DMS114 treated with DMSO at 0.1 percent for 48 hours (cell line): Measurements from ENCODE around the gene HPCAL1.

Experiments
- DNase-seq: peaks from one replicate; lab custom pipeline; 2025; ENCODE audit not compliant: unreplicated experiment; lab: John Stamatoyannopoulos, UW

HPCAL1 gene

DNA sequence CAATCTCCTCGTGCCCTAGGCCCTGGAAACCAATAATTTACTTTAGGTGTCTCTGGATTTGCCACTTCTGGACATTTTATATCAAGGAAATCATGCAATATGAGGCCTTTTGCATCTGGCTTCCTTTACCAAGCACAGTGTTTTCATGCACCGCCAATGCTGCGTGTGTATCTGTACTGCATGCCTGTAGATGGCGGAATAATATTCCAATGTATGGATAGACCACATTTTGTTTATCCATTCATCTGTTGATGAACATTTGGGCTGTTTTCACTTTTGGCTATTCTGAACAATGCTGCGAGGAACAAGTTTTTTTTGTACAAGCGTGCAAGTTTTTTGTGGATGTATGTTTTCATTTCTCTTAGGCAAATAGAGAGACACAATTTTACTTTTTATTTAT is 18.9 kb downstream of the HPCAL1 start:
- no peak for DNase-seq

DNA sequence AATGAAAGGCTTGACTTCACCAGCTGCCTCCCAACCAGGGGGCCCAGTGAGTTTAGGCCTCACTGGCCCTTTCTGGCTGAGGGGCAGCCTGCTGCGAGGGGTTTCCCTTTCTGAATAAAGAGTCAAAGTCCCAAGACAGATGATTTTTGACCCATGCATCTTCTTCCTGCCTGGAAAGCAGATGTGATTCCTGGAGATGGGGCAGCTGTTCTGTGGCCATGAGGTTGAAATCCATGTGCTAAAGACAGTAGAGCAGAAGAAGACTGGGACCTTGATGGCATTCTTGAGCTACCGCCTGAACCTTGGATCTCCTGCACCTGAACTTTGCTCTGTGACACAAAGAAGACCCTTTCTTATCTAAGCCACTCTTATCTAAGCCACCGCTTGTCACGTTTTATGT is 19.8 kb downstream of the HPCAL1 start:
- DNase-seq = no peak

DNA sequence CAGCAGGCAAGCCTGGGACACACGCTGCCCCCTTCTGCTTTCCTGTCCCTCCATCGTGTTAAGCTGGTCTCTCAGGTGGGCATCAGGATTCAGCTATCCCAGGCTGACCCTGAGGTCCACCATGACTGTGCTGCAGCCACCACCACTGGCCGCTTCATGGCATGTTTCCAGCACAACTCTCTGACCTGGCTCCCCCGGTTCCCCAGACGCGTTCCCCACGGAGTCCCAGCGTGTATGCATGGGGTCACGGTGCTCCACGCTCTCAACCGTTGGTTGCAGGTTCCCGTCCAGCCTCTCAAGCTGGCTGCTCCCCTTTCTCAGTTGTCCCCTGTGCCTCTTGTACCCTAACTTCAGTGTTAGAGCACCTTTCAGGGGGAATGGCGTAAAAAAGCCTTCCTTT is 20.3 kb downstream of the HPCAL1 start:
- DNase-seq = no peak

DNA sequence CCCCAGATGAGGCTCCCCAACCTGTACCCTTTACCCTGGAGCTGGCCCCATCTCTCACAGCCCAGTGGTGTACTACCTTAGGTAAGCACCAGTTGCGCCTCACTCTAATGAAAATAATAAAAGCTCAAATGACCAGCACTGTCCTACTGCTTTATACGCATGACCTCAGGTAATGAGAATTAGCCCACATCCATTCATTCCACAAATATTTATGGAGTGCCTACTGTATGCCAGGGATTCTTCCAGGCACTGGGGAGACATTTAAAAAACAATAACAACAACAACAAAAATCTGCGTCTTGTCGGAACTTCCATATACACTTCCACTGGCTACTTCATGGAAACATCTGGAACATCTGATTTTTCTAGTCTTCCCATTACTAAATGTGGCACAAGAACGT is 20.8 kb downstream of the HPCAL1 start:
- no peak for DNase-seq

DNA sequence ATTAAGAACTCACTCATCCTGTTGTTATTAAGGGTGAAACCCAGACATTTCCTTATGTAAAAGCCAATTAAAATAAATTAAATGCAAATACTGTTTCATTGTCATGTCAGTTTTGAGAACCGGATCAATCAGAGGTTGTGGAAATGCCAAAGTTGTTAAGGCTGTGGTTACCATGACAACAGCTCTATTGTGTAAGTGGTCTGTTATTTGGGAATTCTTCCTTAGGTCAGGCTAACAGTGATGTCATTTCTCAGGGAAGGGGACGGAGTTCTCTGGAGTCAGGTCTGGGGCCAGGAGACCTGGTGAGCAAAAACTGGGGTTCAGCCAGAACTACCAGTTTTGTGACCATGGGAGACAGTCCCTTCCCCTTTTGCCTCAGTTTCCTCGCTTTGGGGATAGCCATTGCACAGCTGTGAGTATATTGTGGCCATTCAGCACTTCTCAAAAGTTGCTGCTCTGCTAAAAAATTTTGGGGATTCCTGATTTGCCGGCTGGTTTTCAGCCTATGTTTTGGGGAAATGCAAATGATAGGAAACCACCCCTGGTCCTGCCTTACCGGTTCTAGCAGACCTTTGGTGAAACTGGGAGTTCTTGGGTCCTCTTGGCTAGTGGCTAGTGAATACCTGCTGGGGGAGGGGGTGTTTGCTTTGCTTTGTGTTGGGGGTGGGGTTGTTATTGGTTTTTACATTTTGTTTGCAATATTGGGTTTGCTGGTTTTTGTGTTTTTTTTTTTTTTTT is 21.6 kb downstream of the HPCAL1 start:
- DNase-seq = no peak

DNA sequence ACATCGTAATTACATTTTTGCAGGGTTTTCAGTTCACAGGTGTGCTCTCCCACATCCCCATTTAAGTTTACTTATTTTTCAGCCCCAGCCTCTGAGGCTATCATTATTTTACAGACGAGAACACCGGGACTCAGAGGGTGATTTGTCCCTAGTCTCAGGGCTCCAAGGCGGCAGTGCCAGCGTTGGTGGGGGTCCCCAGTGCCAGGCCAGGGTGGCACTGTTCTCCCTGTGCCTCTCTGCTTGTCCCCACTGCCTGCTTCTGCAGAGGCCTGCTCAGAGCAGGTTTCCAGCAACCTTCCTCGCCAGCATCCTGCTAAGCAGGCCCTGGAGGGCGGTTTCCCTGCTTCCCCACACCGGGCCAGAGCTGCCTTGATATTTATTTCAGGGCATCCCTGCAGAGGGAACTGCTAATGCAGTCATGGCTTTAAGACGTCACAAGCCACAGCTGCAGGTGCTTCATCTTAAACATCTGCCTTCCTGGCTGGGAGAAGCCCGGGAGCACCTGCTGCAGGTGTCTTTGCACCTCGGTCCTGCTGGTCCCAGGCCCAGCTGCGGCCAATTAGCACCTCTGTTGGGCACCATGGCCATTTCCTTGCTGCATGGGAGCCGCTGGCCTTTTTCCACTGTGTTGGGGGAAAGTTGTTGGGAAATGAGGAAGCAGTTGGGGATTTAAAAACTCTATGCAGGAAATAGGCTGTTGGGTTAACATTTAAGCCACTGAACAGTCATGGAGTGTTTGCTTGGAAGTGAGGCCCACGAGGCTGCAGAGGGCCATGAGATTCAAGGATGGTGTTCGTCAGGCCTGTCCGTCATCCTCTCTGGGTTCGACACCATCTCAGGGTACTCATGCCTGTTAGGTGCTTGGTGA is 22.8 kb downstream of the HPCAL1 start:
- DNase-seq = no peak

DNA sequence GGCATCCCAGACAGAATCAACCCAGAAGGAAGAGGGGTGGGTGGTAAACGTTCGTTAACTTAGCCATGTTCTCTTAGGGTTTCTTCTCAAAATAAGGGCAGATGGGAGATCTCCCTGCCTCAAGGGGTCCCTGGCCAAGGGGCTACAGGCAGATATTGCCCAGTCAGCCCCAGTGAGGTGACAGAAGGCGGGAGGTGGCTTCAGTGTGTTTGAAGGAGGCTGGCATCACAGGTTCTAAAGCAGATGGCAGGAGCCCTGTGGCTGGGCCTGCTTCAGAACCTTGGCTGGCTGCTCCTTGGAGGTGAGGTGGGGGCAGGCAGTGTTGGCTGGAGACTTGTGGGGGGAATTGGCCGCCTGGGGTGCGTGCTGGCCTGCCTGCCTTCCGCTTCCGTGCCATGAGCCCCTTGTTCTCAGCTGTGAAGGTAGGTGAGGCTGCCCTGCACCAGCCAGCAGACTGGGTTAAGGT is 23.5 kb downstream of the HPCAL1 start:
- no peak for DNase-seq

DNA sequence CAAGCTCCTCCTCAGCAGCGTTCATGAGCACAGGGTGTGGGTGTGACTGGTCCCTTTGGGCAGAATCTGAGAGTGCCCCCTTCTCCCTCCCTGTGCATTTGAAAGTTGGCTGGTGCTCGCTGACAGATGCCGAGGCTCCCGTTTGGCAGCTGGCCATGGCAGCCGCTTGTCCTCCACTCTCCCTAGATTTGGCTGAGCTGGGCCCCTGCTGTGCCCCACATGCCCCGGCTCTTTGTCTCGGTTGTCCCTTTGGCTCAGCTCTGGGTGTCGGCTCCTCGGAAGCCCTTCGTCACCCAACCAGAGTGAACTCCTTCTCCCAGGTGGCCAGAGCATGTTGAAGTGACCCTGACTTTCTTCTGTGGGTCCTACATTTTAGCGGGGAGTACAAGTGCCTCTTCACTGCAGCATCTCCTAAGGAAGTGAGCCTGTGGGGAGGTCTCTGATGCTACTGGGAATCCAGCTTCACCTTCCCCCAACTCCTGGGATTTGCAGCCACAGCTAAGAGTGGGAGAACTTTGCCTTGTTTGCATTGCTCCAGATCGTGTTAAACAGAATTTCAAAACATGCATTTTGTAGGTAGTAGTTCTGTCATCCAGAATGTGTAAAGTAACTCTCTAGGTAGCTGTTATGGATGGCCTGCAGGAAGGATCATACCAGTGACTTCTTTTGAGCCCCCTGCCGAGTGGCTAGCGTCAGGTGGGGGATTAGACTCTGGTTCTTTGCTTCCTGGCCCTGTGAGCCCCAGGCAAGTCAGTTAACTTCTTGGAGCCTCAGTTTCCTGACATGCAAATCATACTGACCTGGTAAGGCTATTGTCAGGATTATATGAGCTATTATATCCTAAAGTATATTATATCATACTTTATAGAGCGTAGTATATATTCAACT is 24.2 kb downstream of the HPCAL1 start:
- no peak for DNase-seq

DNA sequence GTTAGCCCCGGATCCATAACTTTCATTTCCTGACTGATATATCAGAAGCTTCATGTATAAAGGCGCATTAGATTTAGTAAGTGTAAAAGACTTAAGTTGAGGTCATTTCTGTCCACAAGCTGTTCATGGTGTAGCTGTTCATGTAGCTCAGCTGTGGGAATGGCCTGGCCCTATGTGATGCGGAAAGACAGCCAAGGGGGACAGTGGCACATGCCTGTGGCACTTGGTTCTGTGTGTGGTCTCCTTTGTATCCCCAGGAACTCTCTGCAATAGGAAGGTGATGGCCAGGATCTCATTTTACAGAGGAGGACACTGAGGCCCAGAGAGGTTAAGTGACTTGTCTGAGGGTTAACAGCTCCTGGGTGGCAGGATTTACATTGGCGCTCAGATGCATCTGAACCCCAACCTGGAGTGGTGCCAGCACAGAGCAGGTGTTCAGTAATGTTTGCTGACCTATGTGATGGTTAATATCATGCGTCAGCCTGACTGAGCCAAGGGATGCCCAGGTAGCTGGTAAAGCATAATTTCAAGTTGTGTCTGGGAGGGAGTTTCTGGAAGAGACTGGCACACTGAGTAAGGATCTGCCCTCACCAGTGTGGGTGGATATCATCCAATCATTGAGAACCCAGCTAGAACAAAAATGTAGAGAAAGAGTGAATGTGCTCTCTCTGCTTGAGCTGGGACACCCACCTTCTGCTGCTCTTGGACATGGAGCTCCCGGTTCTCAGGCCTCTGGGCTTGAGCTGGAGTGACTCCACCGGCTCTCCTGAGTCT is 25.4 kb downstream of the HPCAL1 start:
- no peak for DNase-seq

DNA sequence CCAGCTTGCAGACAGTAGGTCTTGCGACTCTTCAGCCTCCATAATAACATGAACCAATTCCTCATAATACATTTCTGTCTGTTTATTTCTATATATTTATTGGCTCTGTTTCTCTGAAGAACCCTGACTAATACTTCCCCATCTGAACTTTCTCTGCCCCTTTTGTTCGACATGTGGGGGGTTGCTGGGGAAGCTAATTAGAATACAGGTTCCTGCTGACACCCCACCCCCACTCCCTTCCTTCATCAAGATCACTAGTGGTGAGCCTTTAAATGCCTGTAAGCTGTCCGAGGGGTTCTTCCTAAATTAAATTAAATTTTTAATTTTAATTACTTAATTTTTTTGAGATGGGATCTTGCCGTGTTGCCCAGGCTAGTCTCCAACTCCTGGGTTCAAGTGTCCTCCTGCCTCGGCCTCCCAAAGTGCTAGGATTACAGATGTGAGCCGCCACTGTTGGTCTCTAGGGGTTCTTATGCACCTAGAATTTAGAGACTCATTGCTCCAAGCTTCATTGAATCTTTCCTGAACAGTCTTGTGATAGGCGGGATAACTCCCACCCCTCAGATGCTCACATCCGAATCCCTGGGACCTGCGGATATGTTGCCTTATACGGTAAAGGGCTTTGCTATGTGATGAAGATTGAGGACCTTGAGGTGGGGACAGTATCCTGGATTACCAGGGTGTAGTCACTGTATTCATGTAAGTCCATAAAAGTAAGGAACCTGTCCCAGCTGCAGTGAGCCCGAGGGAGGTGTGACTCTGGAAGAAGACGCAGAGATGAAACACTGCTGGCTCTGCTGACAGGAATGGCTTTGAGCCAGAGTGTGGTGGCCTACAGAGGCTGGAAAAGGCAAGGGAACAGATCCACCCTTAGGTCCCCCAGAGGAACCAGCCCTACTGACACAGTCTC is 26.2 kb downstream of the HPCAL1 start:
- no peak for DNase-seq

DNA sequence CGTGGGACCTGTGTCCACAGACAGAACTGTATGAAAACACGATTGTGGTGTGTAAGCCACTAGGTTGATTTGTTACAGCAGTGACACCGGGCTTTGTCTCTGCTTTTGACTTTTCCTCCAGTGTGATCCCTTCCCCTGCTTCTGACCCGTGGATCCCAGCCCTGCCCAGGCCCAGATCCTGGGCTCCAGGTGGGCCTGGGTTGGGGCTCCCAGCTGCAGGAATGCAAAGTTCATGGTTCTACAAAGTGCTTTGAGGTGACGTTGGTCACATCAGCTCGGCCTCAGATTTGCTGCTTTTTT is 26.8 kb downstream of the HPCAL1 start:
- DNase-seq = no peak

DNA sequence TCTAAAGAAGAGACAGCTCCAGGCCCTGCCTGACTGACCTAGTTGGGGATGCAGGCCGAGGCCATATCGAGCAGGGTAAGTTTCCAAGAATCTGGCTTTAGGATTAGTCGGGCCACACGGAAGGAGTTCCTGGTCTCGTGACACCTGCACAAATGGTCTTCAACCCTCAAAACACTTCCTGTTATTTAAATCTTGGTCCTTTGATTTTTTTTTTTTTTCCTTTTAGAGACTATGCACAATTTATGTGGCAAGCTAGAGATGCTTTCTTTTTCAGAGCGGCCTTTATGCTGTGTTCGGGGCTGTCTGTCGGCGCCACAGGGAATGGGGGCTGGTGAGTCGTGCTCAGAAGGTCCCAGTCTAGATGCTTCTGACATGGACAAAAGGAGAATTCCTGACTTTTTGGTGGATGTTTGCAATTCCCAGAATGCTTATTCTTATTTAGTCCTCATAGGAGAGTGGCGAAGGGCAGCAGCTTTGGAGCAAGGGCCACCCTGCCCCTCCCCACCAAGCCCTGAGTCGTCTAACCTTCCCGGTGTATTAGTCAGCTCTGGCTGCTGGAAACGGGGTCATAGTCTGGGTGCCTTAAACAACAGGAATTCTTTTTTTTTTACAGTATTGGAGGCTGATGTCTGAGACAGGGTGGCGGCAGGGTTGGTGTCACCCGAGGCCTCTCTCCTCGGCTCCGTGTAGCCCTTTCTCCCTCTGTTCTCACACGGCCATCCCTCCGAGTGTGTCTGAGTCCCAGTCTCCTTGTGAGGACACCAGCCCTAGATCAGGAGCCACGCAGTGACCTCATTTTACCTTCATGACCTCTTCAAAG is 27.4 kb downstream of the HPCAL1 start:
- DNase-seq = no peak

DNA sequence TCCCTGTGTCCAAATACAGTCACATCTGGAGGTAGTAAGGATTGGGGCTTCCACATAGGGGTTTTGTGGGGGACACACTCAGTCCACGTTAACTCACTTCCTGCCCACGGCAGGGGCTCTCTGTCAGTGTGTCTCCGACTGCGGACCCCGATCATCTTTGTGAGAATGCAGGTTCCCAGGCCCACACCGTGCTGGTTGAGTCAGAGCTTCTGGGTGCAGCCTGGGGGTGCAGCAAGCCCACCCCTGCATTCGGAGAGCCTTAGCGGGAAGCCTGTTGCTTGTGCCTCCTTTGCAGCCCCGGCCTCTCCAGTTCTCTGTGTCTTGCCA is 28.0 kb downstream of the HPCAL1 start:
- no peak for DNase-seq

DNA sequence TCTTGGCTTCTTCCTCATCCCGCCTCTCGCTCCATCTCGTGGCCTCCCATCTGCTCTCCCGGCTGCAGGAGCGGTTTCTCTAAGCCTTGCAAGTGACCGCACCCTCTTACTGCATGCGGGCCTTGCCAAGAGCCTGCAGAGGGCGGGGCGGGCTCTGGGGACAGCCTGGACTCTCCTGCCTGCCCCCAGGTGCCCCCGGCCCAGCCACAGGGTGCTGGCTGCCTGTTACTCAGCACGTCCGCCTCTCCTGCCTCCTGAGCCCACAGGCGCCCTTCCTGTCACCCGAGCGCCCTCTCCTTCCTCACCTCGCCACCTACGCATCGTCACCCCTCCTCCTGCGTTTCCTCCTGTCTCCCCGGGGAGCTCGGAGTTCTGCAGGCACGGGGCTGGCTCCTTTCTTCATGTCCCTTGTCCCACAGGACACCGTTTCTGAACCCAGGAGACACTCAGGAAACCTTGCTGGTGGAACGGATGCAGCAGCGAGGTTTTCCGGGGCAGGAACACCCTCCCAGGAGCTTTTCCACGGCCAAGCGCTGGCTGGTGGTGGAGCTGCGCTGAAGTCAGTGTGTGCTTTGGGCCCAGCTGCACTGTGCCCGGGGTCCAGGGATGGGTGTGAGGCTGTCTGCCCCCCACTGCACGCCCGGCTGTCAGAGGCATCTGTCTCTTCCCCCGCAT is 28.5 kb downstream of the HPCAL1 start:
- no peak for DNase-seq

DNA sequence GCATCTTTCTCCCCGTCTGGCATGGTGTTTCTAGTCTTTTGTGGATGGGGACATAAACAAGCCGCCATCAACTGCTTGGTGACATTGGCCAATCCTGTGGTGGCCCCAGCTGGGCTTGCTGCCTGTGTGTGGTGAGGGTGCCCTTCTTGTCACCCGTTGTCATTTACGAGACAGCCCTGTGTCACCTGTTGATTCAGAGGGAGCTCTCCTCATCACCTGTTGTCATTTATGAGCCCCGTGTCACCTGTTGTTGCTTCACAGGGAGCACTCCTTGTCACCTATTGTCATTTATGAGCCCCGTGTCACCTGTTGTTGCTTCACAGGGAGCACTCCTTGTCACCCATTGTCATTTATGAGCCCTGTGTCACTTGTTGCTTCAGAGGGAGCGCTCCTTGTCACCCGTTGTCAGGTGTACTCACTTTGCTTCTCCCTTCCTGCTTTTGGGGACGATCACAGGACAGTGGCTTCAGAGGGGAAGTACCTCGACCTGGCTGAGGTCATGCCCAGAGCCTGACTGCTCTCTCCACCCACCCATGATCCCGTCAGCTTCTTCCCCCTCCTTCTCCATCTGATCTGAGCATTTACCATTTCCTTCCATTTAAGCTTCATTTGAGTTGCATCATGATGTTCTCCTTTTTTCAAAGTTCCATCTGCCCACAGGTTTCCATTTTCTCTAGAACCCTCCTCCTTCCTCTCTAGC is 29.1 kb downstream of the HPCAL1 start:
- DNase-seq = no peak

DNA sequence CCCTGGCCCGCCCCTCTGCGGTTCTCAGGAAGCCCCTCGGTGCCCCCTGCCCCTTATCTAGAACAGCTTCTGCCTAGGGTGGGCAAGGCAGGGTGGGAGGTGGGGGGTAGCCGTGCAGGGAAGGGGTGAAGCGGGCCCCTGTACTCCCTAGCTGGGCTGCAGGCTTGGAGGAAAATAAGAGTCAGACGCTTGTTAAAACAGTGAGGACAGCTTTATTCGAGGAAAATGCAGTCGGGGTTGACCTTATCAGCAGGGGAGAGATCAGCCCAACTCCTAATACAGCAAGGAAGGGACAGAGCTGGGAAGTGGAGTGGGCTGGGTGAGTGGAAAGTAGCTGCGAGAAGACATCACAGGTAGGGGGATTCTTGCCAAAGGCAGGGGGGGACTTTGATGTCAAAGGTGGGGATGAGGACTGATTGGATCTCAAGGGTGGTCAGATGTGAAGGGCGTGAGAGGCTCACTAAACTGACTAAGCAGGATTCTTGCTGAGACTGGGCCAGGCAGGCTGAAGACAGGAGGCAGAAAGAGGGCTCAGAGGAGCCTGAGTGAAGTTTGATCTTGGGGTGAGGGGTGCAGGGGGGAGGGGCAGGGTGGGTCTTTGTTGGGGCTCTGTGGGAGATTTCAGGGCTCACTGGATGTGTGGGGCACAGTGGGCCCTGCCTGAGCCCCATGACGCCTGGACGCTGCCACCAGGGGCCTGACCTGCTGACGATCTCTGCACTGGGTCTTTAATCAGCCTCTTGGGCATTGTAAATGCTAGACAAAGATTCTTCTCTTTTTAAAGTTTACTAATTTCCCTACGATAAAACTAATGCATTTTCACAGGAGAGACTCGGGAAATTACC is 29.9 kb downstream of the HPCAL1 start:
- no peak for DNase-seq

DNA sequence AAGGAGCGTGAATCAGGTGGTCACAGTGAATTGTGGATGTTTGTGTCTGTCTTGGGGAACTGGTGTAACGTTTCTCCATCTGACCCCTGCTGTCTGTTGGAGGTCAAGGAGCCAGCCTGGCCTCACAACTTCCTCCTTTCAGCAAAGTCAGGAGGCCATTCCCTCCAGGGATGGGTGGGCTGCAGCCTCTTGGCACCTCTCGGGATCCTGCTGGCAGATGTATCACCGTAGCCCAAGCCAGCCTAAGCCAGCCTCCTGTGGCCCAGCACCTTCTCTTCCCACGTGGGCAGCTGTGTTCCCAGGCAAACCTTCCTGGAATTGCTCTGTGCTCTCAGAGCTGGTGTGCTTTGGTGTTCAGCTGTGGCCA is 30.5 kb downstream of the HPCAL1 start:
- no peak for DNase-seq
